ENCODE measurements around the gene AKT1.

Gene AKT1

GRCh38 chr14:104771374-104771773 lies 24.2 kb downstream of the AKT1 start:
- no peak for DNase-seq

- DNase-seq = no peak
Observed at GRCh38 chr14:104770851-104771272, 24.7 kb downstream of the AKT1 start.

GRCh38 chr14:104770072-104770579 lies 25.4 kb downstream of the AKT1 start:
- DNase-seq = no peak

- DNase-seq = no peak
Observed at GRCh38 chr14:104769324-104770071, 26.1 kb downstream of the AKT1 start.

- peak; percentile 71 for DNase-seq
Observed at GRCh38 chr14:104768437-104769323, 26.9 kb downstream of the AKT1 start.

- no peak for DNase-seq
Observed at GRCh38 chr14:104767634-104767918, 28.0 kb downstream of the AKT1 start.

- DNase-seq = no peak
Observed at GRCh38 chr14:104766863-104767633, 28.5 kb downstream of the AKT1 start.

GRCh38 chr14:104766256-104766862 lies 29.2 kb downstream of the AKT1 start:
- no peak for DNase-seq

GRCh38 chr14:104765517-104765916 lies 30.0 kb downstream of the AKT1 start:
- DNase-seq = no peak

GRCh38 chr14:104758981-104759969 lies 36.3 kb downstream of the AKT1 start:
- no peak for DNase-seq

GRCh38 chr14:104757681-104758392 lies 37.7 kb downstream of the AKT1 start:
- DNase-seq = no peak

- no peak for DNase-seq
Observed at GRCh38 chr14:104757238-104757585, 38.3 kb downstream of the AKT1 start.

GRCh38 chr14:104756477-104757237 lies 38.9 kb downstream of the AKT1 start:
- DNase-seq = no peak

GRCh38 chr14:104755621-104756020 lies 39.9 kb downstream of the AKT1 start:
- DNase-seq = no peak

GRCh38 chr14:104754213-104754851 lies 41.2 kb downstream of the AKT1 start:
- no peak for DNase-seq

- DNase-seq = no peak
Observed at GRCh38 chr14:104753528-104754212, 41.9 kb downstream of the AKT1 start.

GRCh38 chr14:104752735-104753527 lies 42.6 kb downstream of the AKT1 start, which contains the start of gene SIVA1:
Gene SIVA1, plus strand, starts transcription at chr14:104753147. Its CDS starts 55 bp downstream, at chr14:104753202.
- peak; percentile 100 for DNase-seq

GRCh38 chr14:104752423-104752734 lies 43.2 kb downstream of the AKT1 start:
- no peak for DNase-seq
